ENCODE measurements around the gene HMGXB4. TPM values are rescaled to one million over a fixed set of nuclear protein-coding genes. Genes with fewer than 3 reads are reported as not detected.

The HMGXB4 gene
- total and polyA plus RNA-seq, 12 donors, result 3.6 to 13.0 (median 9.1) TPM

- 76 to 80% methylated on average over 6 of the region's 6 CpGs for WGBS, 2 donors
- TF ChIP-seq CTCF (IDR thresholded peaks at IDR 0.05), result no peak
Measured at GRCh38 chr22:35308480-35309021, 51.3 kb downstream of the HMGXB4 start.

GRCh38 chr22:35310556-35311550, 53.6 kb downstream of the HMGXB4 start:
- no peak for TF ChIP-seq CTCF (IDR thresholded peaks at IDR 0.05)
- intact Hi-C loops (cut with DNase I), result no loop called here
- no peaks in the 10 kb centered on the region for H3K9me3 ChIP-seq
- H3K27ac ChIP-seq, result peak overlapping the region in 9 of 10 donors; percentile 49 to 93 (median 86)
- peaks cover 14 to 94% (median 81%) of the 10 kb centered on the region in 9 donors for H3K4me1 ChIP-seq
- ATAC-seq, result no peak
- H3K4me3 ChIP-seq, result no peak overlapping the region
- DNase-seq, result no peak
- 61% methylated on average over 18 of the region's 18 CpGs for WGBS, 2 donors
- peaks cover 0 to 24% (median 0%) of the 10 kb centered on the region in 9 donors for H3K36me3 ChIP-seq
- no peaks in the 10 kb centered on the region for H3K27me3 ChIP-seq

More at GRCh38 chr22:35308480-35309021, 51.3 kb downstream of the HMGXB4 start:
- ATAC-seq (no peak), DNase-seq (no peak)
- Histone ChIP-seq H3K4me1 (peaks cover 5 to 86% (median 67%) of the 10 kb centered on the region in 9 donors), H3K27me3 (no peaks in the 10 kb centered on the region), H3K27ac (peak overlapping the region in 2 of 10 donors; percentile 39 to 45), H3K4me3 (no peak overlapping the region), H3K9me3 (no peaks in the 10 kb centered on the region), H3K36me3 (peaks cover 0 to 9% (median 0%) of the 10 kb centered on the region in 9 donors)
- intact Hi-C loops (cut with DNase I), result no loop called here

GRCh38 chr22:35311551-35311999, 54.3 kb downstream of the HMGXB4 start:
- no peak for TF ChIP-seq CTCF (IDR thresholded peaks at IDR 0.05)
- Histone ChIP-seq H3K27me3 (no peaks in the 10 kb centered on the region), H3K27ac (peak overlapping the region in 9 of 10 donors; percentile 57 to 93 (median 86)), H3K4me3 (no peak overlapping the region), H3K9me3 (no peaks in the 10 kb centered on the region), H3K4me1 (peaks cover 14 to 92% (median 73%) of the 10 kb centered on the region in 9 donors), H3K36me3 (peaks cover 0 to 31% (median 0%) of the 10 kb centered on the region in 9 donors)
- intact Hi-C loops (cut with DNase I), result no loop called here
- WGBS, 2 donors, result 90 to 92% methylated on average over 8 of the region's 8 CpGs
- DNase-seq, result no peak
- ATAC-seq, result no peak

Data from heart right ventricle (tissue), 16 donors.